A549 treated with ZK216348 at 1 μM for 4 hours (cell line): ENCODE measurements around the gene NEDD4L. TPM values are rescaled to one million over a fixed set of nuclear protein-coding genes. Genes with fewer than 3 reads are reported as not detected.

Experiments
- total RNA-seq: library from RNA; stranded (reverse); fragments of 200-300 nt; extraction: Qiagen RNA extraction; gene quantifications from 5 replicates; pipeline ENCODE4 v1.2.3, GENCODE V29; 2022; ENCODE audit warnings: low read depth

The NEDD4L gene
- 26.7 to 33.6 TPM (median 30.8 TPM) in 5 replicates for total RNA-seq

DNA sequence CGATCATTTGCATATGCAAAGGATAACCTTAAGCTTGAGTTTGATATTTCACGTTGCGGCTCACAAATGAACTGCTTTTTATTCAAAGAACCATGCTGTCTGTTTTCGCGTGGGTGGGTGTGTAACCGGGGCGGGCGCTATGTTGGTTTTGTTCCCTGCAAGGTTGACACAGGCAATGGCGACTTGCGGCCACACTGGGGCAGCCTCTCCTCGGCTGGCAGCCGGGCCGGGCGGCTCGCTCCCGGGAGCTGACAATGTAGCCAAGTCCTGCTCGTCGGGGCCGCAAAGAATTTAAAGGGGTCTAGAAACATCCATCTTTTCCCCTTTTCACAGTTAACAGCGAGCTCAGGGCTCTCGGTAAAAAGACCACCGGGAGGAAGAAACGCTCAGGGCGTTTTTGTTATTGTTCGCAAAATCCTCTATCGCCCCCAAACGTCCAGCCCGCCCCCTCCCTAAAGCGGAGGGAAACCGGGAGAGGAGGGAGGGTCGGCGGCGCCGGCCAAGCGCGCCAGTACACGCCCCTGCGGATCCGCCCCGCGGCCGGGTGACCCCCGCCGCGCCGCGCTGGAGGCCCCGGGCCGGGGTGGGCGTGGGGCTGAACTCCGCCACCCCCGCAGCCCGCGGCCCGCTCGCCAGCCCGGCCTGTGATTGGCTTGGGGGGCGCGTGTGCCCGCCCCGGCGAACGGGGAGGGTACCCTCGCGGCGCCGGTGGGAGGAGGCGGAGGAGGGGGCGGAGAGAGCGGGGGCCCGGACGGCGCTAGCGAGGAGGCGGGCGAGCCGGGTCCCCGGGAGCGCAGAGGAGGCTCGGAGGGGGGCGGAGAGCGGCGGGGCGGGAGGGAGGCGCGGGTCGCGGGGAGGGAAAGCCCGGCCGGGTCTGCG is at the start of gene NEDD4L:
Gene NEDD4L, plus strand, starts transcription at position 736 of the 879 bp plus-strand sequence. CDS start 435 bp downstream, outside the sequence.

Other genes starting within 250 kb of the NEDD4L start
- gene ATP8B1, start 240.9 kb upstream of the NEDD4L start, total RNA-seq, result 5.9 to 10.4 TPM (median 8.3 TPM) in 5 replicates